ENCODE measurements around the gene CTAGE1. TPM values are rescaled to one million over a fixed set of nuclear protein-coding genes. Genes with fewer than 3 reads are reported as not detected.
"Not testable (repeated sequence)": the region's sequence is repeated elsewhere in the genome, so short reads cannot be mapped to it uniquely, and the experiment has no call there.

The CTAGE1 gene
- total and polyA plus RNA-seq, 8 donors: not detected

GRCh38 chr18:22453315-22453714, 35.6 kb upstream of the CTAGE1 start:
- no peak for TF ChIP-seq CTCF (IDR thresholded peaks at IDR 0.05)
- intact Hi-C loops (cut with DNase I): no loop called here
- Histone ChIP-seq H3K27me3 (no peaks in the 10 kb centered on the region), H3K36me3 (no peaks in the 10 kb centered on the region), H3K9me3 (no peaks in the 10 kb centered on the region), H3K27ac (no peak overlapping the region), H3K4me1 (no peaks in the 10 kb centered on the region), H3K4me3 (no peak overlapping the region)
- DNase-seq (no peak), ATAC-seq (no peak), FAIRE-seq (no peak)
- 87 to 95% methylated on average over 5 of the region's 5 CpGs for WGBS, 2 donors

GRCh38 chr18:22452226-22452668, 34.5 kb upstream of the CTAGE1 start:
- H3K4me3 ChIP-seq: no peak overlapping the region
- DNase-seq: no peak
- H3K27ac ChIP-seq: no peak overlapping the region
- no peak for FAIRE-seq
- H3K36me3 ChIP-seq: no peaks in the 10 kb centered on the region
- TF ChIP-seq CTCF (IDR thresholded peaks at IDR 0.05): no peak
- no peaks in the 10 kb centered on the region for H3K4me1 ChIP-seq
- peak in 1 of 4 donors; percentile 9 for ATAC-seq
- no peaks in the 10 kb centered on the region for H3K9me3 ChIP-seq
- H3K27me3 ChIP-seq: no peaks in the 10 kb centered on the region
- intact Hi-C loops (cut with DNase I): no loop called here
- 55 to 59% methylated on average over 8 of the region's 8 CpGs for WGBS, 2 donors

DNA sequence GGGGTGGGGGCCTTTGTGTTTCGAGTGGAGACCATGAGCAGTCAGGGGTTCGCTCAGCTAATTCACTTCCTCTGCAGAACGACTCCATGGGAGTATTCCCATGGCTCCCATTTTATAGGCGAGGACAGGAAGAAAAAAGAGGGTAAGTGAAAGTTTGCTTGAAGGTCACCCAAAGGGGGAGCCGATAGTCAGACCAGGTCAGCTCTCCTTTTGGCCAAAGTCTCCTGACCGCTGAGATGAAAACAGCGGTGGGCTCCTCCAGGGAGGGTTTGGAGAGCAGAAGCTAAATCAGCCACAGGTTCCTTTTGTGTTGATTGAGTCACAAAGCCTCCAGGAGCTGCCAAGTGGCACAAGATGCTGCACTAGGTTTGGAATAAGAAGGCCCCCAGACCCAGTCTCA, 34.1 kb upstream of the CTAGE1 start:
- peak in 1 of 4 donors; percentile 19 for ATAC-seq
- no peak for FAIRE-seq
- intact Hi-C loops (cut with DNase I): no loop called here
- Histone ChIP-seq H3K27ac (no peak overlapping the region), H3K4me1 (no peaks in the 10 kb centered on the region), H3K4me3 (no peak overlapping the region), H3K27me3 (no peaks in the 10 kb centered on the region), H3K36me3 (no peaks in the 10 kb centered on the region), H3K9me3 (no peaks in the 10 kb centered on the region)
- TF ChIP-seq CTCF (IDR thresholded peaks at IDR 0.05): no peak
- no peak for DNase-seq
- WGBS, 2 donors: 35 to 38% methylated on average over 7 of the region's 7 CpGs

- WGBS, 2 donors: 90 to 94% methylated on average over 3 of the region's 3 CpGs
- not testable (repeated sequence) for ATAC-seq
These were observed 33.1 kb upstream of the CTAGE1 start for GRCh38 chr18:22450766-22451165.

GRCh38 chr18:22450318-22450717, 32.6 kb upstream of the CTAGE1 start:
- H3K9me3 ChIP-seq; intact Hi-C loops (cut with DNase I); H3K36me3 ChIP-seq; DNase-seq; H3K4me1 ChIP-seq; H3K4me3 ChIP-seq; H3K27ac ChIP-seq; ATAC-seq; FAIRE-seq; H3K27me3 ChIP-seq: not testable (repeated sequence)
- WGBS, 2 donors: 31 to 49% methylated on average over 1 of the region's 1 CpG

More at GRCh38 chr18:22450766-22451165, 33.1 kb upstream of the CTAGE1 start:
- H3K4me1 ChIP-seq; FAIRE-seq; H3K4me3 ChIP-seq; intact Hi-C loops (cut with DNase I); H3K36me3 ChIP-seq; H3K27ac ChIP-seq; H3K27me3 ChIP-seq; DNase-seq; H3K9me3 ChIP-seq: not testable (repeated sequence)

DNA sequence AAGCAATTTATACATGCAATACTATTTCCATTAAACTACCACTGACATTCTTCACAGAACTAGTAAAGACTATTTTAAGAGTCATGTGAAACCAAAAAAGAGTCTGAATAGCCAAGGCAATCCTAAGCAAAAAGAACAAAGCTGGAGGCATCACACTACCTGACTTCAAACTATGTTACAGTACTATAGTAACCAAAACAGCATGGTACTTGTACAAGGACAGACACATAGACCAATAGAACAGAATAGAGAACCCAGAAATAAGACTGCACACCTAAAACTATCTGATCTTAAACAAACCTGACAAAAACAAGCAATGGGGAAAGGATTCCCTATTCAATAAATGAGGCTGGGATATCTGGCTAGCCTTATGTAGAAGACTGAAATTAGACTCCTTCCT, 32.0 kb upstream of the CTAGE1 start:
- DNase-seq; intact Hi-C loops (cut with DNase I); FAIRE-seq: not testable (repeated sequence)

More for the DNA sequence above, 32.0 kb upstream of the CTAGE1 start:
- H3K4me1 ChIP-seq, H3K4me3 ChIP-seq, H3K36me3 ChIP-seq, H3K27ac ChIP-seq, ATAC-seq, H3K27me3 ChIP-seq, H3K9me3 ChIP-seq: not testable (repeated sequence)

Data from pancreas (tissue), 10 donors.